ENCODE data around the gene GRIP1. TPM values are rescaled to one million over a fixed set of nuclear protein-coding genes. Genes with fewer than 3 reads are reported as not detected.

GRIP1 gene
- total and polyA plus RNA-seq, 10 of the 15 experiments (the other 5 are each of a cell fraction or from before 2014, with no cell fraction given): 0.05 to 0.85 (median 0.50) TPM; not detected in 7

DNA sequence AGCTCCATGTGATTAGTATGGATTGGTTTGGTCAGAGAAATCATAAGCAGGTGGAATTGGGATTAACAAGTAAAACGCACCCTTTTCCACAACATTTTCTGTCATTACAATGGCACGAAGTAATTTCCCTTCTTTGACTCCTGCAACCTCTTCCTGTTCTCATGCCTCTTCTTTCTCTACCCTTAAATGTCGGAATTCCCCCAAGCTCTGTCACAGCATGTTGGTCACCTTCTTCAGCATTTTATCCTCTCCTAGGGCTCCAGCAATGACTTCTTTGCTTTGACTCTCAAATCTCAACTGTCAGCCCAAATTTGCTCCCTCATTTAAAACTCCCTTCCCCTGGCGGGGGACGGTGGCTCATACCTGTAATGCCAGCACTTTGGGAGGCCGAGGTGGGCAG lies 5.3 kb upstream of the GRIP1 start:
- Histone ChIP-seq H3K4me1 (ENCODE audit: control insufficient read depth, insufficient read depth, low read length) (no peaks in the 10 kb centered on the region; the same call in 1 of the 2 replicates), H3K27ac (ENCODE audit: control insufficient read depth, insufficient read depth) (no peak overlapping the region), H3K4me2 (ENCODE audit: control insufficient read depth, insufficient read depth) (no peak overlapping the region), H3K36me3 (ENCODE audit: control insufficient read depth in 2 of 2, insufficient read depth in 2 of 2, low read length in 1 of 2) (no peaks in the 10 kb centered on the region), H3K9ac (ENCODE audit: control insufficient read depth, insufficient read depth, low read length) (no peak overlapping the region), H4K20me1 (ENCODE audit: control insufficient read depth, insufficient read depth) (no peaks in the 10 kb centered on the region), H3K9me3 (replicated peaks; ENCODE audit: control insufficient read depth, insufficient read depth, low read length) (no peaks in the 10 kb centered on the region), H3K79me2 (ENCODE audit: control insufficient read depth, insufficient read depth, low read length) (no peaks in the 10 kb centered on the region), H3K4me3 (no peak overlapping the region), H3K27me3 (replicated peaks in 1 of 2; ENCODE audit: control insufficient read depth in 2 of 2, insufficient read depth in 2 of 2, low read length in 1 of 2) (no peaks in the 10 kb centered on the region), H2AFZ (ENCODE audit: control insufficient read depth, low read depth, low read length) (no peak overlapping the region)
- POLR2A ChIA-PET: no interaction called here
- SMC1A ChIA-PET (ENCODE audit: uncharacterized antibody, unreplicated experiment): interaction anchor here (1.0 kb wide), 1 partner anchor 10 kb away, joined by 3 read pairs; no protein-coding TSS in a partner anchor
- ATAC-seq: peak; percentile 55
- RAD21 ChIA-PET (ENCODE audit: unreplicated experiment): no interaction called here
- CTCF ChIA-PET: interaction anchor here (1.5 to 6.0 kb wide), 2 partner anchors 10 to 28 kb away, joined by 3 to 42 read pairs; no protein-coding TSS in a partner anchor
- 34% methylated on average over 6 of the region's 6 CpGs for WGBS (ENCODE audit: insufficient coverage, insufficient replicate concordance, low lambda C conversion rate, missing lambda C conversion rate)
- in situ Hi-C loops (cut with MboI): no loop called here
- no peak for FAIRE-seq
- intact Hi-C loops (cut with micrococcal nuclease; ENCODE audit: unreplicated experiment): no loop called here
- DNase-seq (ENCODE audit: low read depth, low spot score): no peak
- BruUV-seq (replicated peaks): no TSS peak
- TF ChIP-seq IRF4 (IDR thresholded peaks at IDR 0.05; ENCODE audit: low read depth, low read length) (no peak), CREM (IDR thresholded peaks at IDR 0.05; ENCODE audit: low read depth) (no peak), ZNF384 (IDR thresholded peaks at IDR 0.05; ENCODE audit: borderline replicate concordance, low read depth, low read length) (no peak), NR2F1 (conservative IDR thresholded peaks at IDR 0.05) (no peak), FOXM1 (IDR thresholded peaks at IDR 0.05; ENCODE audit: low read depth, low read length) (no peak), HCFC1 (IDR thresholded peaks at IDR 0.05; ENCODE audit: low read length) (no peak), JUNB (IDR thresholded peaks at IDR 0.05) (no peak), IKZF1 (conservative IDR thresholded peaks at IDR 0.05) (no peak), GATAD2B (conservative IDR thresholded peaks at IDR 0.05; ENCODE audit: low read depth) (no peak)
- TF ChIP-seq, protein P1, sequence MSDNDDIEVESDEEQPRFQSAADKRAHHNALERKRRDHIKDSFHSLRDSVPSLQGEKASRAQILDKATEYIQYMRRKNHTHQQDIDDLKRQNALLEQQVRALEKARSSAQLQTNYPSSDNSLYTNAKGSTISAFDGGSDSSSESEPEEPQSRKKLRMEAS (IDR thresholded peaks at IDR 0.05; ENCODE audit: low read depth, low read length): no peak
- TF ChIP-seq, protein P2, sequence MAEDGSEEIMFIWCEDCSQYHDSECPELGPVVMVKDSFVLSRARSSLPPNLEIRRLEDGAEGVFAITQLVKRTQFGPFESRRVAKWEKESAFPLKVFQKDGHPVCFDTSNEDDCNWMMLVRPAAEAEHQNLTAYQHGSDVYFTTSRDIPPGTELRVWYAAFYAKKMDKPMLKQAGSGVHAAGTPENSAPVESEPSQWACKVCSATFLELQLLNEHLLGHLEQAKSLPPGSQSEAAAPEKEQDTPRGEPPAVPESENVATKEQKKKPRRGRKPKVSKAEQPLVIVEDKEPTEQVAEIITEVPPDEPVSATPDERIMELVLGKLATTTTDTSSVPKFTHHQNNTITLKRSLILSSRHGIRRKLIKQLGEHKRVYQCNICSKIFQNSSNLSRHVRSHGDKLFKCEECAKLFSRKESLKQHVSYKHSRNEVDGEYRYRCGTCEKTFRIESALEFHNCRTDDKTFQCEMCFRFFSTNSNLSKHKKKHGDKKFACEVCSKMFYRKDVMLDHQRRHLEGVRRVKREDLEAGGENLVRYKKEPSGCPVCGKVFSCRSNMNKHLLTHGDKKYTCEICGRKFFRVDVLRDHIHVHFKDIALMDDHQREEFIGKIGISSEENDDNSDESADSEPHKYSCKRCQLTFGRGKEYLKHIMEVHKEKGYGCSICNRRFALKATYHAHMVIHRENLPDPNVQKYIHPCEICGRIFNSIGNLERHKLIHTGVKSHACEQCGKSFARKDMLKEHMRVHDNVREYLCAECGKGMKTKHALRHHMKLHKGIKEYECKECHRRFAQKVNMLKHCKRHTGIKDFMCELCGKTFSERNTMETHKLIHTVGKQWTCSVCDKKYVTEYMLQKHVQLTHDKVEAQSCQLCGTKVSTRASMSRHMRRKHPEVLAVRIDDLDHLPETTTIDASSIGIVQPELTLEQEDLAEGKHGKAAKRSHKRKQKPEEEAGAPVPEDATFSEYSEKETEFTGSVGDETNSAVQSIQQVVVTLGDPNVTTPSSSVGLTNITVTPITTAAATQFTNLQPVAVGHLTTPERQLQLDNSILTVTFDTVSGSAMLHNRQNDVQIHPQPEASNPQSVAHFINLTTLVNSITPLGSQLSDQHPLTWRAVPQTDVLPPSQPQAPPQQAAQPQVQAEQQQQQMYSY (CRISPR knock-in tag; IDR thresholded peaks at IDR 0.05): no peak
- TF ChIP-seq, protein P3, sequence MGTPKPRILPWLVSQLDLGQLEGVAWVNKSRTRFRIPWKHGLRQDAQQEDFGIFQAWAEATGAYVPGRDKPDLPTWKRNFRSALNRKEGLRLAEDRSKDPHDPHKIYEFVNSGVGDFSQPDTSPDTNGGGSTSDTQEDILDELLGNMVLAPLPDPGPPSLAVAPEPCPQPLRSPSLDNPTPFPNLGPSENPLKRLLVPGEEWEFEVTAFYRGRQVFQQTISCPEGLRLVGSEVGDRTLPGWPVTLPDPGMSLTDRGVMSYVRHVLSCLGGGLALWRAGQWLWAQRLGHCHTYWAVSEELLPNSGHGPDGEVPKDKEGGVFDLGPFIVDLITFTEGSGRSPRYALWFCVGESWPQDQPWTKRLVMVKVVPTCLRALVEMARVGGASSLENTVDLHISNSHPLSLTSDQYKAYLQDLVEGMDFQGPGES (IDR thresholded peaks at IDR 0.05): no peak
- TF ChIP-seq, protein P4, sequence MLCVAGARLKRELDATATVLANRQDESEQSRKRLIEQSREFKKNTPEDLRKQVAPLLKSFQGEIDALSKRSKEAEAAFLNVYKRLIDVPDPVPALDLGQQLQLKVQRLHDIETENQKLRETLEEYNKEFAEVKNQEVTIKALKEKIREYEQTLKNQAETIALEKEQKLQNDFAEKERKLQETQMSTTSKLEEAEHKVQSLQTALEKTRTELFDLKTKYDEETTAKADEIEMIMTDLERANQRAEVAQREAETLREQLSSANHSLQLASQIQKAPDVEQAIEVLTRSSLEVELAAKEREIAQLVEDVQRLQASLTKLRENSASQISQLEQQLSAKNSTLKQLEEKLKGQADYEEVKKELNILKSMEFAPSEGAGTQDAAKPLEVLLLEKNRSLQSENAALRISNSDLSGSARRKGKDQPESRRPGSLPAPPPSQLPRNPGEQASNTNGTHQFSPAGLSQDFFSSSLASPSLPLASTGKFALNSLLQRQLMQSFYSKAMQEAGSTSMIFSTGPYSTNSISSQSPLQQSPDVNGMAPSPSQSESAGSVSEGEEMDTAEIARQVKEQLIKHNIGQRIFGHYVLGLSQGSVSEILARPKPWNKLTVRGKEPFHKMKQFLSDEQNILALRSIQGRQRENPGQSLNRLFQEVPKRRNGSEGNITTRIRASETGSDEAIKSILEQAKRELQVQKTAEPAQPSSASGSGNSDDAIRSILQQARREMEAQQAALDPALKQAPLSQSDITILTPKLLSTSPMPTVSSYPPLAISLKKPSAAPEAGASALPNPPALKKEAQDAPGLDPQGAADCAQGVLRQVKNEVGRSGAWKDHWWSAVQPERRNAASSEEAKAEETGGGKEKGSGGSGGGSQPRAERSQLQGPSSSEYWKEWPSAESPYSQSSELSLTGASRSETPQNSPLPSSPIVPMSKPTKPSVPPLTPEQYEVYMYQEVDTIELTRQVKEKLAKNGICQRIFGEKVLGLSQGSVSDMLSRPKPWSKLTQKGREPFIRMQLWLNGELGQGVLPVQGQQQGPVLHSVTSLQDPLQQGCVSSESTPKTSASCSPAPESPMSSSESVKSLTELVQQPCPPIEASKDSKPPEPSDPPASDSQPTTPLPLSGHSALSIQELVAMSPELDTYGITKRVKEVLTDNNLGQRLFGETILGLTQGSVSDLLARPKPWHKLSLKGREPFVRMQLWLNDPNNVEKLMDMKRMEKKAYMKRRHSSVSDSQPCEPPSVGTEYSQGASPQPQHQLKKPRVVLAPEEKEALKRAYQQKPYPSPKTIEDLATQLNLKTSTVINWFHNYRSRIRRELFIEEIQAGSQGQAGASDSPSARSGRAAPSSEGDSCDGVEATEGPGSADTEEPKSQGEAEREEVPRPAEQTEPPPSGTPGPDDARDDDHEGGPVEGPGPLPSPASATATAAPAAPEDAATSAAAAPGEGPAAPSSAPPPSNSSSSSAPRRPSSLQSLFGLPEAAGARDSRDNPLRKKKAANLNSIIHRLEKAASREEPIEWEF (IDR thresholded peaks at IDR 0.05; ENCODE audit: insufficient replicate concordance, low read depth, low read length): no peak

Measured in GM12878 (cell line).